OCI-LY1 (cell line): ENCODE measurements around the gene COL4A4.

Experiments used
- H2AFZ ChIP-seq: fragments of 200-600 bp; sonication (generic), shearing (Covaris generic); 2 replicates; pipeline ENCODE4 v1.6.0; 2014; ENCODE audit warnings: antibody characterized with exemption, mild to moderate bottlenecking, low read length
- H3F3A ChIP-seq: fragments of 200-600 bp; sonication (generic), shearing (Covaris generic); 2 replicates; pipeline ENCODE4 v1.6.0; 2014; ENCODE audit warnings: mild to moderate bottlenecking, antibody characterized with exemption, low read length, moderate library complexity; ENCODE audit not compliant: insufficient read depth
- H3K27ac ChIP-seq: fragments of 200-600 bp; sonication (generic); 2 replicates; pipeline ENCODE4 v1.5.1; 2014; ENCODE audit warnings: low read length, mixed run types, mild to moderate bottlenecking, low read depth; ENCODE audit not compliant: poor library complexity, severe bottlenecking
- H3K27me3 ChIP-seq: fragments of 200-600 bp; sonication (generic); 2 replicates; pipeline ENCODE4 v1.6.0; 2014; ENCODE audit warnings: antibody characterized with exemption, mild to moderate bottlenecking, low read length, moderate library complexity; ENCODE audit not compliant: insufficient read depth
- H3K36me3 ChIP-seq: fragments of 200-600 bp; sonication (generic); 2 replicates; pipeline ENCODE4 v1.6.1; 2014; ENCODE audit warnings: mild to moderate bottlenecking, antibody characterized with exemption, low read length, moderate library complexity, mixed read lengths; ENCODE audit not compliant: insufficient read depth
- H3K4me1 ChIP-seq: fragments of 200-600 bp; sonication (generic); 2 replicates; pipeline ENCODE4 v1.5.1; 2014; ENCODE audit warnings: mild to moderate bottlenecking, low read length, moderate library complexity; ENCODE audit not compliant: insufficient read depth, severe bottlenecking
- H3K4me2 ChIP-seq: fragments of 200-600 bp; sonication (generic), shearing (Covaris generic); 2 replicates; pipeline ENCODE4 v1.6.1; 2014; ENCODE audit warnings: low read length
- H3K4me3 ChIP-seq: fragments of 200-600 bp; sonication (generic); 2 replicates; pipeline ENCODE4 v1.5.1; 2014; ENCODE audit warnings: low read length, low read depth, mild to moderate bottlenecking, mixed read lengths; ENCODE audit not compliant: poor library complexity, severe bottlenecking
- H3K79me2 ChIP-seq: fragments of 200-600 bp; shearing (Covaris generic); 2 replicates; pipeline ENCODE4 v1.6.1; 2016; ENCODE audit warnings: mixed run types, low read length, mixed read lengths; ENCODE audit not compliant: insufficient read depth
- H3K9ac ChIP-seq: fragments of 200-600 bp; sonication (generic), shearing (Covaris generic); 2 replicates; pipeline ENCODE4 v1.6.1; 2014; ENCODE audit warnings: mild to moderate bottlenecking, low read length, mixed read lengths
- H3K9me2 ChIP-seq: fragments of 200-600 bp; sonication (generic), shearing (Covaris generic); 2 replicates; pipeline ENCODE4 v1.6.1; 2014; ENCODE audit warnings: low read depth, mild to moderate bottlenecking, low read length, mixed read lengths
- H3K9me3 ChIP-seq: fragments of 200-600 bp; shearing (Covaris generic); 2 replicates; pipeline ENCODE4 v1.6.1; 2014; ENCODE audit warnings: low read length, mixed read lengths
- H4K20me1 ChIP-seq: fragments of 200-600 bp; sonication (generic), shearing (Covaris generic); 2 replicates; pipeline ENCODE4 v1.6.0; 2016; ENCODE audit warnings: mild to moderate bottlenecking, low read length; ENCODE audit not compliant: insufficient read depth
- EZH2 ChIP-seq: fragments of 200-600 bp; sonication (generic), shearing (Covaris generic); IDR thresholded peaks from 2 replicates; pipeline ENCODE4 v1.8.0; 2017; ENCODE audit warnings: borderline replicate concordance, mixed run types, mild to moderate bottlenecking, antibody characterized with exemption, low read length, moderate library complexity, mixed read lengths
- TF ChIP-seq, protein P1 (sequence below): fragments of 200-600 bp; sonication (generic), shearing (Covaris generic); IDR thresholded peaks from 2 replicates; pipeline ENCODE4 v1.5.1; 2017; ENCODE audit warnings: mild to moderate bottlenecking, antibody characterized with exemption, low read length, moderate library complexity, mixed read lengths

COL4A4 gene

DNA sequence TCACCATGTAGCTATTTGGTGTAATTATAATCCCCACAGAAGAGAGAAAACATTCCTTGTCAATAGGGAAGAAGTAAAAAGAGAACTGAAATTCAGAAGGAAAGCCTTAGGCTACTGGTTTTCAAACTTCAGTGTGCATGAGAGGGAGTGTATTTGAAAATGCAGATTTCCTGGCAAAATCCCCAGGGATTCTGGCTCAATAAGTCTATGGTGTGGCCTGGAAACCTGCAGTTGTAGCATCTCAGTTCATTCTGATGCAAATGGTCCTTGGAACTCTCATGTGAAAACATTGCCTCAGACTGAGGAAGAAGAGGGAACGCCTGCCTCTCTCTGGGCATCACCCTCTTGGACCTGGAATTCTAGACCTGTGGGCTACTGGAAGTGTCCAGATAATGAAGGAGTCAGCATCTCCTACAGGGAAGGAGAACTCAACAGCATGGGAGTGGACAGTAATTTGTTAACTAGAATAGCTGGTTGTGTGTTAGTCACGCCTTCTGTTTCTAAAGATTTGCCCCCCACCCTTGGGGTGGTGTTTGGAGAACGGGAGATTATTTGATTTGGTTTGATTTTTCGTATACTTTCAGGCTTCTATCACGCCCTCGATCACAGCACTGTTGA lies 21.7 kb upstream of the COL4A4 start:
- no peaks in the 10 kb centered on the region for H3F3A ChIP-seq
- H3K79me2 ChIP-seq, result peaks cover 11% of the 10 kb centered on the region; the same call in 1 of the 2 replicates
- no peak overlapping the region for H3K4me3 ChIP-seq
- no peaks in the 10 kb centered on the region for H4K20me1 ChIP-seq
- peaks cover 8% of the 10 kb centered on the region; the same call in 1 of the 2 replicates for H3K36me3 ChIP-seq
- no peaks in the 10 kb centered on the region for H3K27me3 ChIP-seq
- H3K9me2 ChIP-seq, result no peaks in the 10 kb centered on the region
- H3K4me2 ChIP-seq, result no peak overlapping the region
- no peak overlapping the region for H3K9ac ChIP-seq
- TF ChIP-seq, protein P1, sequence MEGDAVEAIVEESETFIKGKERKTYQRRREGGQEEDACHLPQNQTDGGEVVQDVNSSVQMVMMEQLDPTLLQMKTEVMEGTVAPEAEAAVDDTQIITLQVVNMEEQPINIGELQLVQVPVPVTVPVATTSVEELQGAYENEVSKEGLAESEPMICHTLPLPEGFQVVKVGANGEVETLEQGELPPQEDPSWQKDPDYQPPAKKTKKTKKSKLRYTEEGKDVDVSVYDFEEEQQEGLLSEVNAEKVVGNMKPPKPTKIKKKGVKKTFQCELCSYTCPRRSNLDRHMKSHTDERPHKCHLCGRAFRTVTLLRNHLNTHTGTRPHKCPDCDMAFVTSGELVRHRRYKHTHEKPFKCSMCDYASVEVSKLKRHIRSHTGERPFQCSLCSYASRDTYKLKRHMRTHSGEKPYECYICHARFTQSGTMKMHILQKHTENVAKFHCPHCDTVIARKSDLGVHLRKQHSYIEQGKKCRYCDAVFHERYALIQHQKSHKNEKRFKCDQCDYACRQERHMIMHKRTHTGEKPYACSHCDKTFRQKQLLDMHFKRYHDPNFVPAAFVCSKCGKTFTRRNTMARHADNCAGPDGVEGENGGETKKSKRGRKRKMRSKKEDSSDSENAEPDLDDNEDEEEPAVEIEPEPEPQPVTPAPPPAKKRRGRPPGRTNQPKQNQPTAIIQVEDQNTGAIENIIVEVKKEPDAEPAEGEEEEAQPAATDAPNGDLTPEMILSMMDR, result no peak
- TF ChIP-seq EZH2, result no peak
- H2AFZ ChIP-seq, result no peak overlapping the region
- H3K27ac ChIP-seq, result no peak overlapping the region
- H3K9me3 ChIP-seq, result no peaks in the 10 kb centered on the region
- H3K4me1 ChIP-seq, result peaks cover 13% of the 10 kb centered on the region

DNA sequence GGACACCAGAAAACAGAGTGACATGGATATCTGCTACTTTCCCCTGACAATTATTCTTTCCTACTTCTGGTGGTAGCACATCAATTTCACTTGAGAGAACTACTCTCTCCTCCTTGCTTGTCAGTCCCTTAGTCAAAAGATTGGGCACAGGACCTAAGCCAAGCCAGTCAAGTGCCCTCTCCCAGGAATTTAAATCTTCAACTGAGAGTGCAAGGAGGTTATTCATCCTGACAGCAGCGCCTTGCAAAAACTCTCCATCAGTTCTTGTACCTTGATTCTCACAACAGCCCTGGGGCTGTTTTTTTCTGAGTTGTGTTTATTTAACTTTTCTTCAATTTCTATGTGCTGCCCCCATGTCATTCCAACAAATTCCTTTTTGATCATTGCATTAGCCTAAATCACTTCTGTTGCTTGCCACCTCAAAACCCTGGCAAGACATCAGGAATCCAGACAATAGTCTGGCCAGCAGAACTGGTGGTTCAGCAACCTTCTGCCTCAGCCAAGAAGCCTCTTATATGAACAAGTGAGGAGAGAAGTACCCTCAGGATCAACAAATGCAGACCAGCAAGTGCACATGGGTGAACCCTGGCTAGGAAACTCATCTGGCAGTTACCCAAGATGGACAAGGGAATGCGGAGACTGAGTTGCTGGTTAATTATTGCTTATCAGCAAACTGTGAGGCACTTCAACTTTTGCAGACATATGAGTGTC lies 19.8 kb upstream of the COL4A4 start:
- Histone ChIP-seq H3K27ac (no peak overlapping the region), H3K36me3 (peaks cover 3% of the 10 kb centered on the region; the same call in 1 of the 2 replicates), H3K4me1 (peaks cover 33% of the 10 kb centered on the region), H4K20me1 (no peaks in the 10 kb centered on the region), H3K79me2 (peaks cover 13% of the 10 kb centered on the region; the same call in 1 of the 2 replicates), H3K9ac (no peak overlapping the region), H3K9me3 (no peaks in the 10 kb centered on the region), H3F3A (no peaks in the 10 kb centered on the region), H3K4me2 (no peak overlapping the region), H2AFZ (no peak overlapping the region), H3K9me2 (no peaks in the 10 kb centered on the region), H3K4me3 (no peak overlapping the region), H3K27me3 (no peaks in the 10 kb centered on the region)
- TF ChIP-seq, protein P1, result no peak
- no peak for TF ChIP-seq EZH2

DNA sequence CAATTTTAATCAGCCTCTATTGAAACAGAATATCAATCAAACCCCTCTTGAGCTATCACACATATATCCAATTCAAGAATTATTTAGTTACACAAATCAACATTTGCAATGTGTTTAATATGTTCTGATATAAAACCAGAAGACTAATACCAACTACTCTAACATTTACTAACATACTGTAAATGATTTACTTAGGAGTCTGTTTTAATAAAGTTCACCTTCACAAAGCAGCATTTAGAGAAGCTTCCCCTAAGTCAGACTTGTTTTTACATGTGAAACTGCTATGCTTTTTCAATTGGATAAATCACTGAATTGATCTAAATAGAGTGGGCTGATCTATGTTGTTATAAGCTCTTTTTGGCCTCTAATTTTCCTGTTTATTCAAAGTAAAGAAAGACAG lies 18.8 kb upstream of the COL4A4 start:
- no peaks in the 10 kb centered on the region for H4K20me1 ChIP-seq
- TF ChIP-seq, protein P1, result no peak
- no peak for TF ChIP-seq EZH2
- no peak overlapping the region for H3K4me2 ChIP-seq
- no peak overlapping the region for H2AFZ ChIP-seq
- H3K9me2 ChIP-seq, result no peaks in the 10 kb centered on the region
- no peak overlapping the region for H3K9ac ChIP-seq
- H3K36me3 ChIP-seq, result peaks cover 7% of the 10 kb centered on the region; the same call in 1 of the 2 replicates
- peaks cover 36% of the 10 kb centered on the region for H3K4me1 ChIP-seq
- no peaks in the 10 kb centered on the region for H3F3A ChIP-seq
- peaks cover 13% of the 10 kb centered on the region; the same call in 1 of the 2 replicates for H3K79me2 ChIP-seq
- no peaks in the 10 kb centered on the region for H3K27me3 ChIP-seq
- no peak overlapping the region for H3K4me3 ChIP-seq
- H3K27ac ChIP-seq, result no peak overlapping the region
- no peaks in the 10 kb centered on the region for H3K9me3 ChIP-seq
